Activated naive CD4-positive, alpha-beta T cell treated with Interleukin-2 at 50 U/mL for 16 hours (primary cell): ENCODE measurements around the gene SF3B6.
A peak's percentile ranks its signal among the peaks of the same experiment; 100 is the strongest.
"Not testable (repeated sequence)": the region's sequence is repeated elsewhere in the genome, so short reads cannot be mapped to it uniquely, and the experiment has no call there.

Experiments
- DNase-seq: peaks from one replicate; pipeline ENCODE4 v3.0.0-alpha.2; 2020

SF3B6 gene

DNA sequence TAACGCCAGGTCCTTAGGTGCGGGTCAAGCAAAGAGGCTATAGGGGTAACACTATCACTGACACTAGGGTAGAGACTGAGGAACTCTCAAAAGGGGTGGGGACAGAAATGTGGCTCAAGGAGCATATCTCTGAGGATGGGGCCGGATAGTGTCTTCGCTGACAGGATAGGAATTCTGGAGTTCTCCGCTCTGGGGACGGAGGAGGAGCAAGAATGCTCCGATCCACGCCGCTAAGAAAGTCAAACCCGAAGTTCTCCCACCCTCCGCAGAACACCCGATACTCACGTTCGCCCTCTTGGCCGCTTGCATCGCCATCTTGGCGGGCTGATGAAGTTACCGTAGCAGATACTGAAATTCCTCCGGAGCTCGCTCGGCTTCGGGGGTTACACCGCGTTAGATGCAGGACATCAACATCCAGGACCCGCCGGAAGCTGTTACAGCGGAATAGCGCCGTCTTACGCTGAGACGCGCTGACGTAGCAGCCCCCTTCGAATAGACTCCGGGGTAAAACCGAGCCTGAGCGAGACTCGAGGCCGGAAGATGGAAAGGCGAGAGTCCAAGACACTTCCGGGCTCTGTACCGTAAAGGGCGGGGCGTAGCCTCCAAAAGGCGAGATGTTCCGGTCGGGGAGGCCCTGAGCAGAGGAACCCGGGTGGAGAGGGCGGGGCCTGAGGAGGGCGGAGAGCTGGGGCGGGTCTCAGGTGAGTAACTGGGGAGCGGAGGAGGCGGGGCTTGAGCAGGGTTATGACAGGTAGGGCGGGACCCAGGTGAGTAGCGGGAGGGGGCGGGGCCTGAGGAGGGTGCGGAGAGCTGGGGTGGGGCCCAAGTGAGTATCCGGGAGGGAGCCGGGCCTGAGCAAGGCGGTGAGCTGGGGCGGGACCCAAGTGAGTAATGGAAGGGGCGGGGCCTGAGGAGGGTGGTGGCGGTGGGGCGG lies at the start of gene SF3B6:
Gene SF3B6, minus strand, starts transcription at position 412 of the 934 bp plus-strand sequence. Its CDS starts 97 bp downstream, at position 315.
- peak; percentile 100 for DNase-seq

DNA sequence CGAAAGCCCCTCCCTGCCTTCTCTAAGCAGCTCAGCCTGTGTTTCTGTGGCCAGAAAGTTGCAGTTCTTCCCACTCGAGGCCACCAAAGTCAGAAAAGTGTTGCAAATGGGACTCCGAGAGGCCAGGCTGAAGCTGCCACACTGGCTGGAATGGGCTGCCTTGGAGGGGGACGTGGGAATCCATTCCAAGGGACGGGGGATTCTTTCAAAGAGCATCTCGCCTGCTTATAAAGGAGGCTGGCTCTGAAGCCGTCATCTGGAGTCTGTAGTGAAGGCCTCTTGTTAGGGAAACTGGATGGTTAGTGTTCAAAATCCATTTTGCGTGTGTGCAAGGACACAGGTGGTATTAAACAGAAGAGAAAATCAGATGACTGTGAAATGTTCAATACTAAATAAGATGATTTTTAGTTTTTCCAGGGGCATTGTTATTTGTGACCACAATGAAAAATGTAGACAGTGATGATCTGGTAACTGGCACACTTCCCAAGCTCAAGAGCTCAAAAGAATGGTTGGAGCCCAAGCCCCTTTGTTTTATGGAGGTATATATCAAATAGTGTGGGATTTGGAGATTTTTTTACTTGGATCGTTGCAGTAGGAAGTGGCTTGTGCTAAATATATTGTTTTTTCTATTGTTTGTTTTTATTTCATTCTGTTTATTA lies 47.9 kb upstream of the SF3B6 start:
- no peak for DNase-seq

- peak; percentile 65 for DNase-seq
These were observed 47.2 kb upstream of the SF3B6 start, which contains the start of the genes FAM228B and PFN4 for GRCh38 chr2:24123195-24123921. Gene FAM228B, plus strand, starts transcription at chr2:24123469. Its CDS starts 893 bp downstream, at chr2:24124362. Gene PFN4, minus strand, starts transcription at chr2:24123334. Its CDS starts 799 bp downstream, at chr2:24122535.

GRCh38 chr2:24122366-24123194 lies 46.5 kb upstream of the SF3B6 start:
- no peak for DNase-seq

- no peak for DNase-seq
These were observed 45.3 kb upstream of the SF3B6 start for GRCh38 chr2:24121469-24121868.

- no peak for DNase-seq
These were observed 44.9 kb upstream of the SF3B6 start for GRCh38 chr2:24121066-24121465.

- no peak for DNase-seq
These were observed 41.8 kb upstream of the SF3B6 start for GRCh38 chr2:24117902-24118301.

GRCh38 chr2:24115057-24115456 lies 38.9 kb upstream of the SF3B6 start:
- DNase-seq: no peak

GRCh38 chr2:24111407-24111901 lies 35.3 kb upstream of the SF3B6 start:
- no peak for DNase-seq

- DNase-seq: no peak
These were observed 34.7 kb upstream of the SF3B6 start for GRCh38 chr2:24110660-24111303.

DNA sequence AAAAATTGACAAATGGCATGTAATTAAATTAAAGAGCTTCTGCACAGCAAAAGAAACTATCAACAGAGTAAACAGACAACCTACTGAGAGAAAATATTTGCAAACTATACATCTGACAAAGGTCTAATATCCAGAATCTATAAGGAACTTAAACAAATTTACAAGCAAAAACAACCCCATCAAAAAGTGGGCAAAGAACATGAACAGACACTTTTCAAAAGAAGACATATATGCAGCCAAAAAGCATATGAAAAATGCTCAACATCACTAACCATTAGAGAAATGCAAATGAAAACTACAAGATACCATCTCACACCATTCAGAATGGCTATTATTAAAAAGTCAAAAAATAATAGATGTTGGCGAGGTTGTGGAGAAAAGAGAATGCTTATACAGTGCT lies 33.3 kb upstream of the SF3B6 start:
- not testable (repeated sequence) for DNase-seq

DNA sequence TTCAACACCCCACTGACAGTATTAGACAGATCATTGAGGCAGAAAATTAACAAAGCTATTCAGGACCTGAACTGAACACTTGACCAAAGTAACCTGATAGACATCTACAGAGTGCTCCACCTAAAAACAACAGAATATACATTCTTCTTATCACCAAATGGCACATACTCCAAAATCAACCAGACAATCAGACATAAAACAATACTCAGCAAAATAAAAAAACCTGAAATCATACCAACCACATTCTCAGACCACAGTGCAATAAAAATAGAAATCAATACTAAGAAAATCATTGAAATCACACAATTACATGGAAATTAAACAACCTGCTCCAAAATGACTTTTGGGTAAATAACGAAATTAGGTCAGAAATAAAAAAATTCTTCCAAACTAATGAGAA lies 31.2 kb upstream of the SF3B6 start:
- no peak for DNase-seq

- DNase-seq: no peak
These were observed 30.7 kb upstream of the SF3B6 start for GRCh38 chr2:24106786-24107185.

DNA sequence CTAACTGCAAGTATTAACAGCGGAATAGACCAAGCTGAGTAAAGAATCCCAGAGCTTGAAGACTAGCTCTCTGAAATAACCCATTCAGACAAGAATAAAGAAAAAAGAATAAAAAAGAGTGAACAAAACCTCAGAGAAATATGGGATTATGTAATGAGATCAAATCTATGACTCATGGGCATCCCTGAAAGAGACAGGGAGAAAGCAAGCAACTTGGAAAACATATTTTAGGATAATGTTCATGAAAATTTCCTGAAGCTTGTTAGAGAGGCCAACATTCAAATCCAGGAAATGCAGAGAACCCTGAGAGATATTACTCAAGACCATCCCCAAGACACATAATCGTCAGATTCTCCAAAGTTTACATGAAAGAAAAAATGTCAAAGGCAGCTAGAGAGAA lies 29.7 kb upstream of the SF3B6 start:
- no peak for DNase-seq

DNA sequence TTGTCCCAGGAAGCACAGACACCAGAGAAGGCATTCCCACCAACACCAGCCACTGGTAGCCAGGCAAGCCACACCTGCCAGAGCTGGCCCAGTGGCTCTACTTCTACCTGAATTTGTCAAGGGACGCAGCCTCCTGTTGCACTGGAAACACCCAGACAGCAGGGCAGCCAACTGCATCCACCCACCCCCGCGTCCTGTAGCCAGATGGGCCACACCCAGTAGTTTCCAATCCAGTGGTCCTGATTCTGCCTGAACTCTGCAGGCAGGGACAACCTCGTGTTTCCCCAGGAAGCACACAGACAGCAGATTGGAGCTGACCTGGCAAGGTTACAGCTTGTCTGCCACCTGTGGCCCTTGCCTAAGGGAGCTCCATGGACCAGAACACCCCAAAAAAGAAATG lies 28.8 kb upstream of the SF3B6 start:
- DNase-seq: no peak

DNA sequence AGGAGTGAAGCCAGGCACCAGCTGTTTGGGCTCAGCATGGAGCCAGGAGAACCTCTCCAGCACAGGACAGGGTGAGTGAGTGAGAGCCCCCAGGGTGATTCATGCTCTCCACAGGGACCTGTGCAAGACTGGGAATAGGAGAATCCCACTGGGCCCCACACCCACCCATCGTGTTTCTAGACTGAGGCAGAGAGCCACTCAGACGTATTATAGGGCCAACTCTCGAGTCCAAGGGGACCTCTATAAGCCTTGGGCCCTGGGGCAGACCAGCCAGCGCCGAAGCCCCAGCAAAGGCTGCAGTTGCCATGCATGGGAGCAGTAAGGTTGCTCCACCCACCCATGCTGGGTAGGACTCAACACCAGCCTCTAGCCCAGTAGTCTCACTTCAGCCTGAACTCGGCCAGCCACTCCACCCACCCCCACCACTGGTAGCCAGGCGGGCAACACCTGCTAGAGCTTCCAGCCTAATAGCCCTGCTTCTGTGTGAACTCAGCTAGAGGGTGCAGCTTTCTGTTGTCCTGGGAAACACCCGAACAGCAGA lies 28.1 kb upstream of the SF3B6 start:
- no peak for DNase-seq

- DNase-seq: no peak
These were observed 26.6 kb upstream of the SF3B6 start for GRCh38 chr2:24102677-24103076.

DNA sequence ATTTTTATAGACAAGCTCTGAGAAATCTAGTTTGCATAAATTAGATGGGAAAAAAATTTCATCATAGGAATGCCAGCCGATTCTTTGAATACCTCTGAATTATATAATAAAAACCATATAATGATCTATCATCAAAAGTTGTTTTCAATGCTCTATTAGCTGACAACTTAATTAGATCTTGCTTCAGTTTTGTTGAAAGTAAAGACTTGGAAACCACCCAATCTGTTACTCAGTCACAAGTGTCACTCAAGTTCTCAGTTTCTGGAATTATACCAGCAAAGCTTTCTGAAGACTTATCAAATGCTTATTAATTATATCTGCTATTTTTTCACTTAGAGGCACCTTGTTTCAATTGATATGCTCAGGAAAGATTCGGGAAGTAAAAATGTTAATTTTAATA lies 25.9 kb upstream of the SF3B6 start:
- DNase-seq: no peak

- DNase-seq: not testable (repeated sequence)
These were observed 24.6 kb upstream of the SF3B6 start for GRCh38 chr2:24100732-24101131.

DNA sequence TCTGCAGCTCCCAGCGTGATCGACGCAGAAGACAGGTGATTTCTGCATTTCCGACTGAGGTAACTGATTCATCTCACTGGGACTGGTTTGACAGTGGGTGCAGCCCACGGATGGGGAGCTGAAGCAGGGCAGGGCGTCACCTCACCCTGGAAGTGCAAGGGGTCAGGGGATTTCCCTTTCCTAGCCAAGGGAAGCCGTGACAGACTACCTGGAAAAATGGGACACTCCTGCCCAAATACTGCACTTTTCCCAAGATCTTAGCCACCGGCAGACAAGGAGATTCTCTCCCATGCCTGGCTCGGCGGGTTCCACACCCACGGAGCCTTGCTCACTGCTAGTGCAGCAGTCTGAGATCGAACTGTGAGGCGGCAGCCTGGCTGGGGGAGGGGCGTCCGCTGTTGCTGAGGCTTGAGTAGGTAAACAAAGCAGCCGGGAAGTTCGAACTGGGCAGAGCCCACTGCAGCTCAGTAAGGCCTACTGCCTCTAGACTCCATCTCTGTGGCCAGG lies 19.1 kb upstream of the SF3B6 start:
- not testable (repeated sequence) for DNase-seq

GRCh38 chr2:24093270-24093669 lies 17.1 kb upstream of the SF3B6 start:
- not testable (repeated sequence) for DNase-seq
